Tibial artery (tissue), 4 donors: ENCODE results near the gene MBNL2.

Experiments
- DNase-seq, 2 donors: peaks; one replicate each; pipeline ENCODE4 v3.0.0-alpha.2; 2019
- H3K27ac ChIP-seq, 2 donors: fragments of 200-600 bp; sonication (generic) in 1 of 2; 1 replicate in 1 of 2; 2 replicates in 1 of 2; pipeline ENCODE4 v1.5.1; 2018 to 2019; ENCODE audit warnings: mild to moderate bottlenecking in 1 of 2
- H3K27me3 ChIP-seq, 2 donors: fragments of 200-600 bp; sonication (generic) in 1 of 2; one replicate each; pipeline versions ENCODE4 v1.5.1 to v1.6.0; 2016 to 2019
- H3K36me3 ChIP-seq, 3 donors: fragments of 200-600 bp; sonication (generic) in 2 of 3; one replicate each; pipeline ENCODE4 v1.5.1; 2016 to 2019; ENCODE audit warnings: mild to moderate bottlenecking in 2 of 3
- H3K4me1 ChIP-seq, 4 donors: fragments of 200-600 bp; sonication (generic) in 2 of 4; 1 replicate in 3 of 4; 2 replicates in 1 of 4; pipeline ENCODE4 v1.5.1; 2016 to 2019
- H3K4me3 ChIP-seq, 2 donors: fragments of 200-600 bp; sonication (generic) in 1 of 2; 1 replicate in 1 of 2; 2 replicates in 1 of 2; pipeline ENCODE4 v1.5.1; 2018 to 2019; ENCODE audit warnings: mild to moderate bottlenecking in 2 of 2
- H3K9me3 ChIP-seq, 3 donors: fragments of 200-600 bp; sonication (generic) in 1 of 3; one replicate each; pipeline ENCODE4 v1.5.1; 2016 to 2019
- CTCF ChIP-seq, 2 experiments: fragments of 200-600 bp in 1 of 2; fragments of 450-650 bp in 1 of 2; IDR thresholded peaks; one replicate each; pipeline ENCODE4 v1.5.1; 2017 to 2019; ENCODE audit warnings: antibody characterized with exemption in 2 of 2, mild to moderate bottlenecking in 1 of 2, moderate library complexity in 1 of 2
- intact Hi-C: fragments of 100-400 bp; cut with DNase I; formaldehyde crosslinking; loops from one replicate; pipeline ENCODE4 v1.15.0; 2023; ENCODE audit warnings: low total_unique reads

Gene MBNL2

DNA sequence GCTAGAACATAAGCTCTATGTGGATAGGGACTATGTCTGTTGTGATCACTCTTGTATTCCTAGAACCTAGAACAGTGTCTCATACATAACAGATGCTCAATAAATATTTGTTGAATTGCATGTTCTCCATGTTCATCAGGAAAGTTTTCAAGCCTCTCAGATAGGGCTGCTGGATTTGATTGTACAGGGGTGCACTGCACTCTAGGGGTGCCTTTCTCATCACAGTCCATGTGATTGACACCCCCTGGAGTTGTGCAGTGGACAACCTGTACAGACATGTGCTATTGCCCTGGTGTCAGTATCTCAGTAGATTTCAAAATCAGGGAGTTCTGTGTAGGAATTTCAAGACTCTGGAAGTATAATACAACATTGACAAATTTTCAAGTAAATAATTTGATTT is 58.9 kb downstream of the MBNL2 start:
- TF ChIP-seq CTCF (IDR thresholded peaks at IDR 0.05) = no peak
- Histone ChIP-seq H3K4me3 (no peak overlapping the region), H3K27me3 (no peaks in the 10 kb centered on the region), H3K36me3 (no peaks in the 10 kb centered on the region), H3K27ac (peak overlapping the region; percentile 47 to 68), H3K4me1 (peaks cover 0 to 98% (median 58%) of the 10 kb centered on the region in 4 donors), H3K9me3 (no peaks in the 10 kb centered on the region)
- intact Hi-C loops = loop anchor here (10.0 kb wide), 1 partner anchor 54 kb away; no protein-coding TSS in a partner anchor
- DNase-seq = no peak

DNA sequence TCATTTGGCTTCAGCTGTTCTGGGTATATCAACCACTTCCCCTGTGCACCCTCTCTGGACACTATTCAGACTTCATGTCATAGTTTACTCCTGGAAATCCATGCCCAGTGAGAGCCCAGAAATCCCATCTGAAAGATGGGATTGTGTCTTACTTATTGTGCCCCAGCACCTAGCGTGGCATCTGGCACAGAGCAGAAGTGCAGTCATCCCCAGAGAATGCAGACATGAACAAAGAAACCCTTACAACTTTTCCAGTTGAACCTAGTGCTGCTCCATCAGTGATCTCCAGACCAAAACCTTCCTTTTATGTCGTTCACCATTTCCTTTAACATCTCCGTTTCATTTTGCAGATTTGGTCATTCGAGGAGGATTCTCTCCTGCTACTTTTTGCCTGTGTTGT is 60.6 kb downstream of the MBNL2 start:
- Histone ChIP-seq H3K4me1 (peaks cover 0 to 91% (median 45%) of the 10 kb centered on the region in 4 donors), H3K4me3 (no peak overlapping the region), H3K27me3 (no peaks in the 10 kb centered on the region), H3K9me3 (no peaks in the 10 kb centered on the region), H3K36me3 (no peaks in the 10 kb centered on the region), H3K27ac (peak overlapping the region in 1 of 2 donors; percentile 4)
- intact Hi-C loops = loop anchor here (10.0 kb wide), 1 partner anchor 52 kb away; no protein-coding TSS in a partner anchor
- DNase-seq = no peak
- TF ChIP-seq CTCF (IDR thresholded peaks at IDR 0.05) = no peak

DNA sequence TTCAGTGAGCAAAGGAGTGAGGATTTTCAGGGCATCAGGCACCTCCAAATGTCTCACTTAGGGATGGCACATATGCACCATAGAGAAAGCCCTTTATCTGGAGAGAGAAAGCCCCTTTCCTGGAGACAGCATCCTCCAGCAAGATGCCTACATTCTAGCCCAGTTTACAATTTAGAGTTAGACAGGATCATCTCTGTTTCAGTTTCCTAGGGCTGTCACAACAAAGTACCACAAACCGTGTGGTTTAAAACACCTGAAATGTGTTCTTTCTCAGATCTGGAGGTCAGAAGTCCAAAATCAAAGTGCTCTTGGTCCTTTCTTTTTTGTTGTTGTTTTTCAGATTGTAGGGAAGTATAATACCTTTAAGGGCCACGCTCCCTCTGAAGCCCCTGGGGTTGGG is 61.8 kb downstream of the MBNL2 start:
- H3K9me3 ChIP-seq = no peaks in the 10 kb centered on the region
- intact Hi-C loops = loop anchor here (10.0 kb wide), 1 partner anchor 51 kb away; no protein-coding TSS in a partner anchor
- no peak overlapping the region for H3K4me3 ChIP-seq
- peaks cover 0 to 80% (median 40%) of the 10 kb centered on the region in 4 donors for H3K4me1 ChIP-seq
- peak overlapping the region; percentile 4 to 32 for H3K27ac ChIP-seq
- H3K27me3 ChIP-seq = no peaks in the 10 kb centered on the region
- H3K36me3 ChIP-seq = no peaks in the 10 kb centered on the region
- DNase-seq = no peak
- TF ChIP-seq CTCF (IDR thresholded peaks at IDR 0.05) = no peak

DNA sequence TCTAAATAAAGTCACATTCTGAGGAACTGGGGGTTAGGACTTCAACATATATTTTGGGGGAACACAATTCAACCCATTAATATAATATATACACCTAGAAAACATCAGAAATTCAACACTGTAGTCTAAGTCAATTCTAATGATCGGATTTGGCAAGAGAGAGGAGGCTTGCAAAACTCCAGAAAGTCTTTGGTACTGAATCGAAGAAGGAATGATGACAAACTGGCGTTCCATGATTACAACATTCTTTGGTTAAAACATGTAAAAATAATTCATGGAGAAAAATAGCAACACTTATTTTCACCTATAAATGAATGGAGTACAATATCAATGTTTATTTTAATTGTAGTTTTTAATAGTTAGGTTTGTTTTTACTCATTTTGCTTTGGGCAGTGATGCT is 62.4 kb downstream of the MBNL2 start:
- H3K27ac ChIP-seq = peak overlapping the region; percentile 4 to 32
- intact Hi-C loops = loop anchor here (10.0 kb wide), 1 partner anchor 50 kb away; no protein-coding TSS in a partner anchor

DNA sequence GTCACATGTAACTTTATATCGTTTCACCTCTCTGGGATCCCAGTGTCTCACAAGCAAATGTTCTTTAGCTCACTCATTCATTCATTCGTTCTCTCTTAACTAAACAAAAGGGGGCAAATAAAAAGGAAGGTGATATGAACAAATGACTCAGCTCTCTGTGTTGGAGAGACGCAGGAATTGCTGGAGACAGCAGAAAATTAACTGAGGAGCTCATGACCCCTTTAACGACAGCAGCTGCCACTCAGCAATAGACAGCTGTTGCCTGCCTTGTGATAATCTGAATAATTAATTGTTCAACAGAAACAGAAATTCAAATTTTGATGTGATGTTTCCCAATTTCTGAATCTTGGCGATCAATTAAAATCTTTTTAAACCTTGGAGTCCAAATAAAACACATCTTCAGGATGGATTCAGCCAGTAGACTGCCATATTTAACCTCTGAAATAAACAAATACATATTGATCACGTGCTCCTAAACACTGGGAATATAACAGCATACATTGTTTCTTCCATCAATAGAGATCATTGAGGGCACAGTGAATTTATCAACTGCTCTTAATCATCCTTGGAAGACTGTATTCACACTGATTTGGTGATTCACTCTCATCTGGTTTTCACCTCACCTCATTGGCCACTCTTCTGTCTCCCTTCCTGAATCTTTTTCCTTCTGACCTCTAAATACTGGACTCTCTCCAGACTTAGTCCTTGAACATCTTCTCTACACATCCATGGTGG is 63.3 kb downstream of the MBNL2 start:
- Histone ChIP-seq H3K9me3 (no peaks in the 10 kb centered on the region), H3K36me3 (no peaks in the 10 kb centered on the region), H3K4me3 (no peak overlapping the region), H3K27ac (no peak overlapping the region), H3K4me1 (peaks cover 0 to 65% (median 26%) of the 10 kb centered on the region in 4 donors), H3K27me3 (no peaks in the 10 kb centered on the region)
- no peak for TF ChIP-seq CTCF (IDR thresholded peaks at IDR 0.05)
- intact Hi-C loops = loop anchor here (10.0 kb wide), 1 partner anchor 49 kb away; no protein-coding TSS in a partner anchor
- no peak for DNase-seq

More for the DNA sequence above, 62.4 kb downstream of the MBNL2 start:
- no peak for TF ChIP-seq CTCF (IDR thresholded peaks at IDR 0.05)
- H3K27me3 ChIP-seq = no peaks in the 10 kb centered on the region
- no peaks in the 10 kb centered on the region for H3K9me3 ChIP-seq
- no peak for DNase-seq
- peaks cover 0 to 73% (median 34%) of the 10 kb centered on the region in 4 donors for H3K4me1 ChIP-seq
- H3K4me3 ChIP-seq = no peak overlapping the region
- no peaks in the 10 kb centered on the region for H3K36me3 ChIP-seq
